HuH-7 (cell line): ENCODE data around the gene MPST.
"Not testable (repeated sequence)": the region's sequence is repeated elsewhere in the genome, so short reads cannot be mapped to it uniquely, and the experiment has no call there.

Source experiments
- DNase-seq: peaks from one replicate; pipeline ENCODE4 v3.0.0; 2011; ENCODE audit warnings: low spot score

MPST gene

DNA sequence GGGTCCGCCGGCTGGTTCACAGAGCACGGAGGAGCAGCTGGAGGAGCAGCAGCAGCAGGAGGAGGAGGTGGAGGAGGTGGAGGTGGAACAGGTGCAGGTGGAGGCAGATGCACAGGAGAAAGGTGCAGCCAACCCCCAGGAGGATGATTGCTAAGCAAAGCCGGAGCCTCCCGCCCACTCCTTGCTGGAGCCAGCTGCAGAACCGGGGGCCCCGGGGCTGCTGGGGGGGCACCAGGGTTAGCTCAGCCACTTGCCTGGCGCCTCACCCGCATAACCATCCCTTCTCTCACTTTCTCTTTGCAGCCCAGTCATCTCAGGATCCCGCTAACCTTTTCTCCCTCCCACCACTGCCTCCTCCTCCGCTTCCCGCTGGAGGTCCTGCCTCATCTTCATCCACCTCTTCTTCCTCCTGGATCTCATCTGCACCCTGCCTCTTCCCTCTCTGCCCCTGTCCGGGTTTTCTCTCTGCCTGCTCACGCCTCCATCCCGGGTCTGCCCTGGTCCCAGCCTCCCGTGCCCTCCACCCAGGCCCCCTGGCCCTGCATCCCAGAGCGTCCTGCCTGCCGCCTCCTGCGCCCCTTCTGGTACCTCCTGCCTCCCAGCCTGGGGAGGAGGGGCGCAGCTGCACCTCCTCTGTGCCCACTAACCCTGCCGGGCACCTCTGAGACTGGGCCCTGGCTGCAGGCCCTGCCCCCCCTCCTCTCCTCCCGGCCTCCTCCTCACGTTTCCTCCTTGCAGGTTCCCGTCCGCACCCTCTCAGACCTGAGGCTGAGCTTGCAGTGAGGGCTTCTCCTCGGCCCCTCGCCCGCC lies 41.5 kb downstream of the MPST start:
- no peak for DNase-seq

- no peak for DNase-seq
Measured at GRCh38 chr22:37061611-37062375, 42.3 kb downstream of the MPST start.

DNA sequence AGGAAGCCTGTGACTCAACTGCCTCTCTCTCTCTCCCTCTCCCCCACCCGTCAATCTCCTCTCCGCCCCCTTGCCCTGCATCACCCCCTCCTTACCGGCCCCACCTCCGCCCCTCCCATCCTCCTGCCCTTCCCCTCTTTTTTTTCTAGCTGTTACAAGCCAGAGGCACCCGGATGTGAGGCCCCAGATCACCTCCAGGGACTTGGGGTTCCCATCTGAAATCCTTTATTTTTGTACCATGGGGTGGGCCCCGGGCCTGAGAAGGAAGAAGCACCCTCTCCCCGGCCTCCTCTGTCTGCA lies 42.8 kb downstream of the MPST start:
- no peak for DNase-seq

DNA sequence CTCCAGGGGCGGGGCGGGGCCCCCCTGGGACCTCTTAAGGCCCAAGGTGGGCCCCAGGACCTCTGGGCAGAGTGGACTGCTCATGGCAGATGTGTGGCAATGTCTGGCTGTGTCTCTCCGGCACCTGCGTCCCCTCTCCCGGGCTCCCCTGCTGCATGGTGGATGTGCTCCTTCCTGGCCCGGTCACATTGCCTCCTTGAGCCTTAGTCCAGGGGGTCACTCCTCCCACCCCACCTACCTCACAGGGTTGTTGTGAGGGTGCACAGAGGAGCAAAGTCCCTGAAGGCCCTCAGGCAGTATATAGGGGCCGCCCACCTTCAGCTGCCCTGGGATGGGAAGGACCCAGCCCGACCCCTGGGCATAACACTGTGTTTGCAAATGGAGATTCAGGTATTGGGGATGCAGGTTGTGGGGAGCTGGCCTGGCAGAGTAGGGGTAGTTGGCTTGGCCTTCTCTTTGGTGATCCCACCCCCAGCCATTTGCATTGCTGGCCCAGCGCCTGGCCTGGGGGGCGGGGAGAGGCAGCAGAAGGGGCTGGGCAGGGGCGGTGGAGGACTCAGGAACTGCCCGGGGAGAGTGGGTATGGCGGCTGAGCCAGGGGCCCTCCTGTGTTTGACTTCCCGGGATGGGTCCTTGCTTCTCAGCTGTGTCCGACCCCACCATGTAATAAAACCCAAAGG lies 43.3 kb downstream of the MPST start:
- no peak for DNase-seq

- no peak for DNase-seq
Measured at GRCh38 chr22:37063431-37064420, 44.2 kb downstream of the MPST start.

DNA sequence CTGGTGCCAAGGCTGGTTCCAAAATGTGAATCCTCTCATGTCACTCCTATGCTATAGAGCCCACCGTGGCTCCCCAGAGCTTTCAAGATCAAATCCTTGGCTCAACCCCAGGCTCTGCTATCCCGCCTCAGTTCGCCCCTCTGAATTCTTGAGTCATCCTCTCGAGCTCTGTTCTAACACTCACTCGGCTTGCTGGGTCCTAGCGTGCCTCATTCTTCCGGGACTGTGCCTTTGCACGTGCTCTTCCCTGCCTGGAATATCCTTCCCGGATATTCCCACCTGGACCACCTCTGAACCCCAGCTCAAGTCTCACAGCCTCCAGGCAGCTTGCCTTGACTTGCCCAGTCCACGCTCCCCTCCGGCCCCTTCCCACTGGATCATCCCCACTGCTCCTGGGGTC lies 45.0 kb downstream of the MPST start:
- DNase-seq = no peak

DNA sequence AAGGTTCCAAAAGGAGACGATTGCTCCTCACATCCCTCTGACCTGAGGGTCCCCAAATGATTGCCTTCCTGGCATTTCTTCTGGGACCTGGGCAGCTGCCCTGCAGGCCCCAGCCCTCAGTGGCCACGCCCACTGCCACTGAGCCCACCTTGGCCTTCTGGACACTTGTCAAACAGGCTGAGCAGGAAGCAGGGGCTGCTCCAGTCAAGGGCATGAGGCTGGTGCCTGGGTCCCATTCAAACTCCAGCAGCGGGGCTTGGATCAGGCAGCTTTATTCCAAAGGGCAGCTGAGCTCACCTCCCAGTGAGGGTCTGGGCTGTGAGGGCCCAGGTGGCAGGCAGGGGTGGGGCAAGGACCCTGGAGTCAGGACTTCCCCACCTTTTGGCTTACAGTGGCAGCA lies 45.6 kb downstream of the MPST start:
- DNase-seq = no peak

DNA sequence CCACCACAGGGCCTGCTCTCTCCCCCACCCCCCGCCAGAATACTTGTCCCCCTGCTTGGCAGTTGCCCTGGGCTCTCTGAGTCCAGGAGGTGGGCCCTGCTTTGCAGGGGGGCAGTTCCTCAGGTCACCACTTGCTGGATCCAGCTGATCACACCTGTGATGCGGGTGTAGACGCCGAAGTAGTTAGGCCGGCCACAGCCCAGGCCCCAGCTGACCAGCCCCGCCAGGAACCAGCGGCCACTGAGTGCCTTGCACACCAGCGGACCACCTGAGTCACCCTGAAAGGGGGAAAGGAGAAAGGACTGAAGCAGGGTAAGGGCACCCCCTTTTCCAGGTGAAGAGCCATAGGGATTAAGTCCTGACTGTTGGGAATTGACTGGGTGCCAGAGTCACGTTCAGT lies 46.4 kb downstream of the MPST start:
- DNase-seq = no peak

GRCh38 chr22:37067428-37067827 lies 47.9 kb downstream of the MPST start:
- DNase-seq = no peak

DNA sequence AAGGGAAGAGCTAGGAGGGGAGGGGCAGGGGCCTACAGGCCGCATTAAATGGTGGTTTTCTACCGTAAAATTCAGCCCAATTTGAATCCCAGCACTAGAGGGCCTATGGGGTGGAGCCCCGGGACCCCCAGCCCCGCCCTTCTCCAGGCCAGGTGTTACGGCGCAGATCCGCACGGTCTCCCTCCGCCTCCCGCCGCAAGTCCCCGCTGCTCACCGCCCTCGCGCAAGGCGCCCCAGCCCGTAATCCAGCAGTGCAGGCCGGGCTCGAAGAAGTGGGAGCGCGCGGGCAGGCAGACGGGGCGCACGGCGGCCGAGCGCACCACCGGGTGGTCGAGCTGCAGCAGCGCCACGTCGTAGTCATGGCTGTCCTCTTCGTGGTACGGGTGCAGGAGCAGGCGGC lies 49.3 kb downstream of the MPST start:
- no peak for DNase-seq

GRCh38 chr22:37069319-37069718 lies 49.8 kb downstream of the MPST start:
- no peak for DNase-seq

- no peak for DNase-seq
Measured at GRCh38 chr22:37069719-37070118, 50.2 kb downstream of the MPST start.

DNA sequence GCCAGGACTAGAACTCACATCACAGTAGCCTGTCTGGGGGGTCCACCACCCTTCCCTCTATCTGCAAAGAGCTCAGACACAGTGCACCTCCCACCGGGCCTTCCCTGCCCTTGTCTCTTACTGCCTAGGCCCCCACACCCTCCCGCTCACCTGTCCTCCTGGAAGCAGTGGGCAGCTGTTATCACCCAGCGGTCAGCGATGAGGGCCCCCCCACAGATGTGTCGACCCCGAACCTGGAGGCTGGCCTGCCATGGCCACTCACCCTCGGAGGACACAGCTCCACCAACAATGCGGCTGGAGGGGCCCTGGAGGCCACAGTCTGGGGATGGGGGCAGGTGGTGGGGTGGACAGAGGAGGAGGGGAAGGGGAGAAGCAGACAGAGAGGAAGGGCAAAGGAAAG lies 50.8 kb downstream of the MPST start:
- DNase-seq = no peak

DNA sequence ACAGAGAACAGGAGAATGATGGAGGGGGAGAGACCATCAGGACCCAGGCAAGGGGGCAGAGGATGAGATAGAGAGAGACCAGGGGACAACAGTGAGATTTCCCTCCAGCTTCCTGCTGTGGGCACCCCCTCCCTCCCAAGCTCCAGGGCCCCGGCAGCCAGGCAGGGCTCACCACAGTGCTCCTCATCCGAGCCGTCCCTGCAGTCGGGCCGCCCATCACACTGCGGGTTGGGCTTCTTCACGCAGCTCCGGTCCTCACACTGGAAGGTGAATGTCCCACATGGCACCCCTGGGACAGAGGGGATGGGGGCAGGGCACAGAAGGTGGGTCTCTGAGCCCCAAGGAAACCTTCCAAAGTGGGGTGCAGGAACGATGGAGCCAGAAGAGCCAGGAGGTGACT lies 51.2 kb downstream of the MPST start:
- no peak for DNase-seq

GRCh38 chr22:37071850-37072592 lies 52.5 kb downstream of the MPST start:
- DNase-seq = not testable (repeated sequence)

- no peak for DNase-seq
Measured at GRCh38 chr22:37072673-37073072, 53.1 kb downstream of the MPST start.

DNA sequence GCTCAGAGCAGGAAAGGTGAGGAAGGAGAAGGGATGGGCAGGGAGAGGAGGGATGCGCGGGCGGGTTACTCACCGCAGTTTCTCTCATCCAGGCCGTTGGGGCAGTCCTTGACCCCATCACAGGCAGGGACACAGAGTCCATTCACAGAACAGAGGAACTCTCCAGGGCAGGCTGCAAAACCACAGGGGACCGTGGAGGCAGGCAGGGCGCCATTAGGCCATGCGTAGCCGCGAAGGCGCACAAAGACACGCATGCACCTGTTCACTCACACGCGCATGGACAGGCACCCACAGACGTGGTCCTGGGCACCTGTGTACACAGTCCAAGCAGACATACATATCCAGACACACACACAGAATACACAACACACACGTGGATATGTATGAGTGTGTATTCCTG lies 55.0 kb downstream of the MPST start:
- DNase-seq = no peak

- DNase-seq = no peak
Measured at GRCh38 chr22:37075046-37075445, 55.5 kb downstream of the MPST start.

DNA sequence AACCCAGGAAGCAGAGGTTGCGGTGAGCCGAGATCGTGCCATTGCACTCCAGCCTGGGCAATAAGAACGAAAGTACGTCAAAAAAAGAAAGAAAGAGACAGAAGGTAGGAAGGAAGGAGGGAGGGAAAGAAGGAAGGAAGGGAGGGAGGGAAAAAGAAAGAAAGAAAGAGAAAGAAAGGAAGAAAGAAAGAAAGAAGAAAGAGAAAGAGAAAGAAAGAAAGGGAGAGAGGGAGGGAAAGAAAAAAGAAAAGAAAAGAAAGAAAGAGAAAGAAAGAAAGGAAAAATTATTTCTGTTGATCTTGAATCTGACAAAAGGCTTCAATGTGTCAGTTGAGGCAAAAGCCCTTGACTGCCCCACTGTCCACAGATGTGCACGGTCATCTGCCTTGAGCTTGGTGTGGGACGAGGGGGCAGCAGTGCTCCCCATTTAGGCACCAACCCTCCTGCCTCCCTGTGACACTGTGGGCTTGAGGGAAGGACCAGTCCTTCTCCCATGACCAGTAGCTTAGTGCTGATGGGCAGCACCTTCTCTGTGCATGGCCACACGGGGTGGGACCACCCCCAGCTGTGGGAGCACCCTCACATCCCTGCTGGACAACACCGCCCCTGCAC lies 56.4 kb downstream of the MPST start:
- DNase-seq = no peak

DNA sequence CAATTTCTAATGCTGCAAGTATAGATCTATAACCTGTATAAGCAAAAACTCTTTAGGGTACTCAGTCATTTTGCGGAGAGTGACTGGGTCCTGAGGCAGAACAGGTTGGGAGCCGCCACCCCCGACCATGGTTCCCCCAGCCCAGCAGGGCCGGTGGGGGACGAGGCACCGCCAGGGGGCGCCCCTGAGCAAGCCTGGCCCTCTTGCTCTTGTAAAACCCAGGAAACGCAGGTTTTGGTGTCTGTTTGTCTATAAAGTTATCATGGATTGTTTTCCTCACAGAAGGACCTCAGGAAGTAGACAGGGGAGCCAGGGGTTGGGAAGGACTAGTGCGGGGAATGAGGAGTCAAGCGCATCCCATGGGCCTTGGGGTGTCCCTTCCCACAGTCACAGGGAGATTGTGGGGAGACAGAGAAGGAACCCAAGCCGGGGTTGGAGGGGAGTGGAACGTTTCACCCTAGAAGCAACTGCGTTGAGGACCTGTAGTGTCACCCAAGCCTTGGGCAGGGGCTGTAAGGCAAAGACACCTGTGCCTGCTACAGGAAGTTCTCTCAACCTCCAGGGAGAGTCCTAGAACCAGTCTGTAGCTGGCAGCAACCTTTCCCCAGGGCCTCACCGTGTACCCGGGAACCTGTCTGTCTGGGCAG lies 58.4 kb downstream of the MPST start:
- DNase-seq = peak; percentile 97
